ENCODE measurements around the gene APLP2. TPM values are rescaled to one million over a fixed set of nuclear protein-coding genes. Genes with fewer than 3 reads are reported as not detected.
A peak's percentile ranks its signal among the peaks of the same experiment; 100 is the strongest.

APLP2 gene
- total and polyA plus RNA-seq, 2 of the 13 experiments (the other 11 are each of a cell fraction or from before 2014, with no cell fraction given): 315 to 594 TPM

GRCh38 chr11:130069659-130070108 lies at the start of gene APLP2 (continued):
- TF ChIP-seq PCBP1 (IDR thresholded peaks at IDR 0.05; ENCODE audit: borderline replicate concordance, low read depth, low read length) (no peak), ZFP82 (CRISPR knock-in tag; IDR thresholded peaks at IDR 0.05; ENCODE audit: borderline replicate concordance) (no peak), ZSCAN29 (CRISPR knock-in tag; conservative IDR thresholded peaks at IDR 0.05) (no peak), AHR (CRISPR knock-in tag; IDR thresholded peaks at IDR 0.05) (peak; percentile 65; the same call in 1 of the 2 replicates), ZNF570 (CRISPR knock-in tag; IDR thresholded peaks at IDR 0.05; ENCODE audit: borderline replicate concordance) (no peak), RFXANK (CRISPR knock-in tag; IDR thresholded peaks at IDR 0.05) (no peak), YEATS2 (CRISPR knock-in tag; IDR thresholded peaks at IDR 0.05; ENCODE audit: borderline replicate concordance) (no peak), THAP11 (CRISPR knock-in tag; IDR thresholded peaks at IDR 0.05) (peak; percentile 78), SNAPC4 (CRISPR knock-in tag; IDR thresholded peaks at IDR 0.05) (0 out of 2 replicates have a peak, but pooled peaks have one; percentile 32), POGK (CRISPR knock-in tag; conservative IDR thresholded peaks at IDR 0.05) (0 out of 2 replicates have a peak, but pooled peaks have one; percentile 17), SALL2 (CRISPR knock-in tag; IDR thresholded peaks at IDR 0.05) (peak; percentile 63; the same call in 1 of the 2 replicates), ZNF264 (CRISPR knock-in tag; IDR thresholded peaks at IDR 0.05) (0 out of 2 replicates have a peak, but pooled peaks have one; percentile 42), ZNF503 (CRISPR knock-in tag; IDR thresholded peaks at IDR 0.05) (peak; percentile 56; the same call in 1 of the 2 replicates), HNRNPK (IDR thresholded peaks at IDR 0.05; ENCODE audit: low read depth, low read length, poor library complexity, severe bottlenecking) (no peak), ATF7-NPFF (CRISPR knock-in tag; IDR thresholded peaks at IDR 0.05; ENCODE audit: low read depth) (peak; percentile 74), SP2 (CRISPR knock-in tag; IDR thresholded peaks at IDR 0.05) (peak; percentile 90), ZNF777 (CRISPR knock-in tag; IDR thresholded peaks at IDR 0.05) (peak; percentile 46; the same call in 1 of the 2 replicates), RFX5 (IDR thresholded peaks at IDR 0.05; ENCODE audit: low read depth, low read length) (0 out of 2 replicates have a peak, but pooled peaks have one; percentile 23), NCOA5 (CRISPR knock-in tag; IDR thresholded peaks at IDR 0.05) (no peak), ZNF235 (CRISPR knock-in tag; IDR thresholded peaks at IDR 0.05; ENCODE audit: borderline replicate concordance) (0 out of 2 replicates have a peak, but pooled peaks have one; percentile 65), SYNCRIP (IDR thresholded peaks at IDR 0.05; ENCODE audit: insufficient read depth, low read depth, low read length) (no peak), STAT5B (CRISPR knock-in tag; IDR thresholded peaks at IDR 0.05) (0 out of 2 replicates have a peak, but pooled peaks have one; percentile 30)

All from HepG2 (cell line).